ENCODE measurements around the gene THRB. TPM values are rescaled to one million over a fixed set of nuclear protein-coding genes. Genes with fewer than 3 reads are reported as not detected.

THRB gene
- total RNA-seq, 4 donors from 2014 or later = 6.3 to 10.3 (median 8.5) TPM

- H3K9me3 ChIP-seq = no peaks in the 10 kb centered on the region
- H3K4me1 ChIP-seq = no peaks in the 10 kb centered on the region
- TF ChIP-seq EP300 (IDR thresholded peaks at IDR 0.05) = no peak
- no peak for TF ChIP-seq CTCF (IDR thresholded peaks at IDR 0.05)
- TF ChIP-seq POLR2A (IDR thresholded peaks at IDR 0.05) = no peak
- no peak overlapping the region for H3K27ac ChIP-seq
- no peak for DNase-seq (ENCODE audit: low spot score in 2 of 2)
- H3K27me3 ChIP-seq = no peaks in the 10 kb centered on the region
- H3K4me3 ChIP-seq = no peak overlapping the region
- WGBS, 2 donors = 85% methylated on average over 3 of the region's 3 CpGs
- no peaks in the 10 kb centered on the region for H3K36me3 ChIP-seq
Observed at GRCh38 chr3:24440760-24441464, 53.7 kb downstream of the THRB start.

- H3K27ac ChIP-seq = no peak overlapping the region
- TF ChIP-seq POLR2A (IDR thresholded peaks at IDR 0.05) (no peak), EP300 (IDR thresholded peaks at IDR 0.05) (no peak), CTCF (IDR thresholded peaks at IDR 0.05) (no peak)
- no peaks in the 10 kb centered on the region for H3K36me3 ChIP-seq
- no peaks in the 10 kb centered on the region for H3K4me1 ChIP-seq
- H3K4me3 ChIP-seq = no peak overlapping the region
- no peaks in the 10 kb centered on the region for H3K27me3 ChIP-seq
- no peaks in the 10 kb centered on the region for H3K9me3 ChIP-seq
- DNase-seq (ENCODE audit: low spot score in 2 of 2) = no peak
- 100% methylated on average over 3 to 4 of the region's 4 CpGs for WGBS, 2 donors
Observed at GRCh38 chr3:24439021-24439420, 55.6 kb downstream of the THRB start.

- DNase-seq (ENCODE audit: low spot score in 2 of 2) = no peak
- Histone ChIP-seq H3K4me1 (no peaks in the 10 kb centered on the region), H3K27me3 (no peaks in the 10 kb centered on the region), H3K9me3 (no peaks in the 10 kb centered on the region), H3K4me3 (no peak overlapping the region), H3K27ac (no peak overlapping the region), H3K36me3 (no peaks in the 10 kb centered on the region)
- TF ChIP-seq POLR2A (IDR thresholded peaks at IDR 0.05) (no peak), EP300 (IDR thresholded peaks at IDR 0.05) (no peak), CTCF (IDR thresholded peaks at IDR 0.05) (no peak)
- 67 to 70% methylated on average over 2 of the region's 2 CpGs for WGBS, 2 donors
Observed at GRCh38 chr3:24437326-24437725, 57.3 kb downstream of the THRB start.

GRCh38 chr3:24435584-24435983 lies 59.1 kb downstream of the THRB start:
- 80 to 91% methylated on average over 5 of the region's 5 CpGs for WGBS, 2 donors
- TF ChIP-seq CTCF (IDR thresholded peaks at IDR 0.05) (no peak), POLR2A (IDR thresholded peaks at IDR 0.05) (no peak), EP300 (IDR thresholded peaks at IDR 0.05) (no peak)
- Histone ChIP-seq H3K9me3 (no peaks in the 10 kb centered on the region), H3K27ac (no peak overlapping the region), H3K36me3 (no peaks in the 10 kb centered on the region), H3K4me3 (no peak overlapping the region), H3K4me1 (no peaks in the 10 kb centered on the region), H3K27me3 (no peaks in the 10 kb centered on the region)
- DNase-seq (ENCODE audit: low spot score in 2 of 2) = no peak

GRCh38 chr3:24434651-24435050 lies 60.0 kb downstream of the THRB start:
- H3K36me3 ChIP-seq = no peaks in the 10 kb centered on the region
- DNase-seq (ENCODE audit: low spot score in 2 of 2) = no peak
- no peaks in the 10 kb centered on the region for H3K27me3 ChIP-seq
- TF ChIP-seq POLR2A (IDR thresholded peaks at IDR 0.05) = no peak
- no peak for TF ChIP-seq CTCF (IDR thresholded peaks at IDR 0.05)
- no peak for TF ChIP-seq EP300 (IDR thresholded peaks at IDR 0.05)
- no peak overlapping the region for H3K4me3 ChIP-seq
- H3K9me3 ChIP-seq = no peaks in the 10 kb centered on the region
- H3K4me1 ChIP-seq = no peaks in the 10 kb centered on the region
- no peak overlapping the region for H3K27ac ChIP-seq
- 79 to 85% methylated on average over 1 of the region's 1 CpG for WGBS, 2 donors
